Astrocyte (in vitro differentiated cells and primary cell): ENCODE data around the gene APEX1. TPM values are rescaled to one million over a fixed set of nuclear protein-coding genes. Genes with fewer than 3 reads are reported as not detected.

Source experiments
- DNase-seq: peaks from one replicate; pipeline ENCODE4 v3.0.0-alpha.2; 2010; ENCODE audit warnings: low read depth
- FAIRE-seq: peaks from 2 replicates; lab custom pipeline; 2011; peaks lifted over from hg19 to GRCh38; lab: Jason Lieb, UNC
- H2AFZ ChIP-seq: 2 replicates; pipeline ENCODE4 v1.6.0; 2012; ENCODE audit warnings: low read depth, low read length, inconsistent platforms
- H3K27ac ChIP-seq: 2 replicates; pipeline ENCODE4 v1.5.1; 2011; ENCODE audit warnings: low read depth, low read length, inconsistent platforms
- H3K27me3 ChIP-seq: 2 replicates; pipeline ENCODE4 v1.6.0; 2011; ENCODE audit warnings: low read length, inconsistent platforms; ENCODE audit not compliant: insufficient read depth
- H3K36me3 ChIP-seq: 2 replicates; pipeline ENCODE4 v1.5.1; 2011; ENCODE audit warnings: low read length, inconsistent platforms; ENCODE audit not compliant: insufficient read depth
- H3K4me1 ChIP-seq: 2 replicates; pipeline ENCODE4 v1.5.1; 2011; ENCODE audit warnings: low read length, inconsistent platforms; ENCODE audit not compliant: insufficient read depth
- H3K4me2 ChIP-seq: 2 replicates; pipeline ENCODE4 v1.6.0; 2012; ENCODE audit warnings: low read length, inconsistent platforms
- H3K4me3 ChIP-seq: 2 replicates; pipeline ENCODE4 v1.5.1; 2011; ENCODE audit warnings: low read depth, mild to moderate bottlenecking, low read length, inconsistent platforms; ENCODE audit not compliant: insufficient read depth
- H3K79me2 ChIP-seq: 2 replicates; pipeline ENCODE4 v1.6.0; 2012; ENCODE audit warnings: mild to moderate bottlenecking, low read length, inconsistent platforms; ENCODE audit not compliant: insufficient read depth
- H3K9ac ChIP-seq: 2 replicates; pipeline ENCODE4 v1.6.0; 2012; ENCODE audit warnings: mild to moderate bottlenecking, low read length, inconsistent platforms
- H3K9me3 ChIP-seq: 2 replicates; pipeline ENCODE4 v1.5.1; 2012; ENCODE audit warnings: low read depth, mild to moderate bottlenecking, low read length, inconsistent platforms; ENCODE audit not compliant: insufficient read depth
- H4K20me1 ChIP-seq: 2 replicates; pipeline ENCODE4 v1.6.0; 2012; ENCODE audit warnings: low read length, inconsistent platforms; ENCODE audit not compliant: insufficient read depth
- H3K27ac Mint-ChIP-seq: one replicate; pipeline ENCODE4 v1.8.0; 2021; ENCODE audit warnings: mild to moderate bottlenecking, mixed read lengths; ENCODE audit not compliant: unreplicated experiment
- H3K27me3 Mint-ChIP-seq: one replicate; pipeline ENCODE4 v1.8.0; 2021; ENCODE audit warnings: low read depth, mixed read lengths; ENCODE audit not compliant: unreplicated experiment
- H3K36me3 Mint-ChIP-seq: one replicate; pipeline ENCODE4 v1.8.0; 2021; ENCODE audit warnings: low read depth, mixed read lengths; ENCODE audit not compliant: unreplicated experiment
- H3K4me1 Mint-ChIP-seq: one replicate; pipeline ENCODE4 v1.8.0; 2021; ENCODE audit warnings: low read depth, mixed read lengths; ENCODE audit not compliant: unreplicated experiment
- H3K4me3 Mint-ChIP-seq: one replicate; pipeline ENCODE4 v1.8.0; 2021; ENCODE audit warnings: mild to moderate bottlenecking, moderate library complexity, mixed read lengths; ENCODE audit not compliant: unreplicated experiment
- H3K9me3 Mint-ChIP-seq: one replicate; pipeline ENCODE4 v1.8.0; 2021; ENCODE audit warnings: mild to moderate bottlenecking, mixed read lengths; ENCODE audit not compliant: unreplicated experiment
- CTCF ChIP-seq: IDR thresholded peaks from 2 replicates; pipeline ENCODE4 v1.5.1; 2011; ENCODE audit warnings: low read depth, mild to moderate bottlenecking, inconsistent platforms, low read length, moderate library complexity; ENCODE audit not compliant: insufficient read depth
- EZH2 ChIP-seq: IDR thresholded peaks from 2 replicates; pipeline ENCODE4 v1.6.1; 2012; ENCODE audit warnings: mild to moderate bottlenecking, low read length, inconsistent platforms; ENCODE audit not compliant: insufficient read depth
- total RNA-seq: library from RNA; stranded (reverse); gene quantifications from 2 replicates; pipeline ENCODE4 v1.2.1, GENCODE V29; 2021

Gene APEX1
- total RNA-seq, 1 donor from 2014 or later: 142 TPM

DNA sequence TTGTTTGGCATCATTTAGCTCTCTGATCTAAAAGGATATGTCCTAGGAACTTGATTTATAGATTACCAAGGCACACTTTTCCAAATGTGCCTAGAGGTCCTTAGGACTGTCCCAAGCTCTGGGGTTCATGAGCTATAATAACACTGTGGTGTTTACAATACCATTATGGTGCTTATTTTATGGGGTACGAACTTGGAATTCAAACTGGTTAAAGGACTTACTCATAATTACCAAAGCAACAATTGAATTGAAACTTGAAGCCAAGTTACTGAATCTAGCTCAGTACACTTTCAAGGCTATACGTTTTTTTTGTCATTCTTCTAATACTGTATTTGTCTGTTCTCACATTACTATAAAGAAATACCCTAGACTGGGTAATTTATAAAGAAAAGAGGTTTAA lies 32.1 kb upstream of the APEX1 start:
- Histone ChIP-seq H2AFZ (no peak overlapping the region), H3K4me3 (no peak overlapping the region), H3K9me3 (no peaks in the 10 kb centered on the region), H4K20me1 (no peaks in the 10 kb centered on the region), H3K4me1 (no peaks in the 10 kb centered on the region), H3K9ac (no peak overlapping the region), H3K36me3 (no peaks in the 10 kb centered on the region), H3K79me2 (no peaks in the 10 kb centered on the region), H3K27me3 (no peaks in the 10 kb centered on the region), H3K4me2 (no peak overlapping the region), H3K27ac (no peak overlapping the region)
- Mint-ChIP-seq H3K4me3 (no peak overlapping the region), H3K27me3 (peaks cover 5% of the 10 kb centered on the region), H3K4me1 (peaks cover 9% of the 10 kb centered on the region), H3K9me3 (no peaks in the 10 kb centered on the region), H3K36me3 (no peaks in the 10 kb centered on the region), H3K27ac (no peak overlapping the region)
- no peak for TF ChIP-seq EZH2
- TF ChIP-seq CTCF: no peak
- DNase-seq (no peak), FAIRE-seq (no peak)

DNA sequence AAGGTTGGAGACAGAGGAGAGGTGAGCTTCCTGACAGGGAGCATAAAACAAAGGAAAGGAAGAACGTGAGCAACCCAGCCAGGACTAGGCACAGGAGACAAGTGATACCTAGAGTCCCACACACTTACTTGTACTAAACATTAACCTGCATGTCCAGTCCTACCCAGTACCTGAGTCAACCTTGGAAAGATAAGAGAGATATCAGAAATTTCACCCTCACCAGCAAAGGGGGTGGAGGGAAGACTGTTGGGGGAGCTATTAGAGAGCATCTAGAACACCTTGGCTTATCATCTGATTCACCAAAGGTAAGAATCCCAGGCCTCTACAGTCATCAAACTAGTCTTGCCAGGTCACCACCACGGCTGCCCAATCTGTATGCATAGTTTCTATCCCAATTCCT lies 30.2 kb upstream of the APEX1 start:
- no peak for FAIRE-seq
- no peak overlapping the region for H3K4me3 Mint-ChIP-seq
- H3K36me3 Mint-ChIP-seq: no peaks in the 10 kb centered on the region

More for the DNA sequence above, 30.2 kb upstream of the APEX1 start:
- Mint-ChIP-seq H3K27ac (no peak overlapping the region), H3K4me1 (peaks cover 13% of the 10 kb centered on the region), H3K27me3 (no peaks in the 10 kb centered on the region), H3K9me3 (no peaks in the 10 kb centered on the region)
- TF ChIP-seq CTCF (no peak), EZH2 (no peak)
- no peak overlapping the region for H3K27ac ChIP-seq
- H3K9me3 ChIP-seq: no peaks in the 10 kb centered on the region
- no peak for DNase-seq
- H3K9ac ChIP-seq: no peak overlapping the region
- no peak overlapping the region for H3K4me3 ChIP-seq
- no peaks in the 10 kb centered on the region for H3K4me1 ChIP-seq
- H2AFZ ChIP-seq: no peak overlapping the region
- no peaks in the 10 kb centered on the region for H4K20me1 ChIP-seq
- H3K4me2 ChIP-seq: no peak overlapping the region
- H3K36me3 ChIP-seq: no peaks in the 10 kb centered on the region
- H3K27me3 ChIP-seq: no peaks in the 10 kb centered on the region
- H3K79me2 ChIP-seq: no peaks in the 10 kb centered on the region
